MM.1S (cell line): ENCODE measurements around the gene RSRC2.

Source experiments
- DNase-seq: peaks from one replicate; pipeline ENCODE4 v3.0.0-alpha.2; 2015
- H2AFZ ChIP-seq: fragments of 300-600 bp; sonication (generic); 2 replicates; pipeline ENCODE4 v1.6.0; 2016; ENCODE audit warnings: antibody characterized with exemption, low read length
- H3F3A ChIP-seq: fragments of 300-600 bp; sonication (generic); 2 replicates; pipeline ENCODE4 v1.6.1; 2016; ENCODE audit warnings: mild to moderate bottlenecking, antibody characterized with exemption, low read length, moderate library complexity, mixed read lengths; ENCODE audit not compliant: insufficient read depth
- H3K27ac ChIP-seq: fragments of 300-600 bp; sonication (generic); 2 replicates; pipeline ENCODE4 v1.5.1; 2016; ENCODE audit warnings: mild to moderate bottlenecking, low read length
- H3K27me3 ChIP-seq: fragments of 300-600 bp; sonication (generic); replicated peaks from 2 replicates; pipeline ENCODE4 v1.6.0; 2016; ENCODE audit warnings: low read length; ENCODE audit not compliant: insufficient read depth
- H3K36me3 ChIP-seq: fragments of 300-600 bp; sonication (generic); replicated peaks from 2 replicates; pipeline ENCODE4 v1.6.1; 2016; ENCODE audit warnings: mild to moderate bottlenecking, low read length, mixed read lengths; ENCODE audit not compliant: insufficient read depth
- H3K4me1 ChIP-seq: fragments of 300-600 bp; sonication (generic); 2 replicates; pipeline ENCODE4 v1.6.1; 2016; ENCODE audit warnings: low read length, mixed read lengths
- H3K4me2 ChIP-seq: fragments of 300-600 bp; sonication (generic); 2 replicates; pipeline ENCODE4 v1.6.0; 2016; ENCODE audit warnings: low read depth, low read length
- H3K4me3 ChIP-seq: fragments of 300-600 bp; sonication (generic); 2 replicates; pipeline ENCODE4 v1.5.1; 2016; ENCODE audit warnings: low read length, mixed read lengths
- H3K79me2 ChIP-seq: fragments of 300-600 bp; sonication (generic); 2 replicates; pipeline ENCODE4 v1.6.1; 2016; ENCODE audit warnings: mixed run types, low read length, mixed read lengths
- H3K9ac ChIP-seq: fragments of 300-600 bp; sonication (generic); 2 replicates; pipeline ENCODE4 v1.6.1; 2016; ENCODE audit warnings: low read length, mixed read lengths
- H3K9me2 ChIP-seq: fragments of 300-600 bp; sonication (generic); replicated peaks from 2 replicates; pipeline ENCODE4 v1.6.1; 2016; ENCODE audit warnings: mild to moderate bottlenecking, low read length, mixed read lengths; ENCODE audit not compliant: insufficient read depth
- H3K9me3 ChIP-seq: fragments of 300-600 bp; sonication (generic); replicated peaks from 2 replicates; pipeline ENCODE4 v1.6.1; 2016; ENCODE audit warnings: mild to moderate bottlenecking, low read length, mixed read lengths; ENCODE audit not compliant: insufficient read depth
- H4K20me1 ChIP-seq: fragments of 300-600 bp; sonication (generic); 2 replicates; pipeline ENCODE4 v1.6.1; 2016; ENCODE audit warnings: mild to moderate bottlenecking, low read length, moderate library complexity, mixed read lengths; ENCODE audit not compliant: insufficient read depth
- EZH2 ChIP-seq: fragments of 300-600 bp; sonication (generic); optimal IDR thresholded peaks from 2 replicates; pipeline ENCODE3; 2017; ENCODE audit warnings: low read depth, mild to moderate bottlenecking, antibody characterized with exemption, low read length, mixed read lengths
- EZH2phosphoT487 ChIP-seq: fragments of 300-600 bp; sonication (generic); IDR thresholded peaks from 2 replicates; pipeline ENCODE4 v1.6.1; 2018; ENCODE audit warnings: antibody characterized with exemption, low read length
- TF ChIP-seq, protein P1 (sequence below): fragments of 300-600 bp; sonication (generic); IDR thresholded peaks from 2 replicates; pipeline ENCODE4 v1.5.1; 2016; ENCODE audit warnings: antibody characterized with exemption, low read length, mixed read lengths

The RSRC2 gene

DNA sequence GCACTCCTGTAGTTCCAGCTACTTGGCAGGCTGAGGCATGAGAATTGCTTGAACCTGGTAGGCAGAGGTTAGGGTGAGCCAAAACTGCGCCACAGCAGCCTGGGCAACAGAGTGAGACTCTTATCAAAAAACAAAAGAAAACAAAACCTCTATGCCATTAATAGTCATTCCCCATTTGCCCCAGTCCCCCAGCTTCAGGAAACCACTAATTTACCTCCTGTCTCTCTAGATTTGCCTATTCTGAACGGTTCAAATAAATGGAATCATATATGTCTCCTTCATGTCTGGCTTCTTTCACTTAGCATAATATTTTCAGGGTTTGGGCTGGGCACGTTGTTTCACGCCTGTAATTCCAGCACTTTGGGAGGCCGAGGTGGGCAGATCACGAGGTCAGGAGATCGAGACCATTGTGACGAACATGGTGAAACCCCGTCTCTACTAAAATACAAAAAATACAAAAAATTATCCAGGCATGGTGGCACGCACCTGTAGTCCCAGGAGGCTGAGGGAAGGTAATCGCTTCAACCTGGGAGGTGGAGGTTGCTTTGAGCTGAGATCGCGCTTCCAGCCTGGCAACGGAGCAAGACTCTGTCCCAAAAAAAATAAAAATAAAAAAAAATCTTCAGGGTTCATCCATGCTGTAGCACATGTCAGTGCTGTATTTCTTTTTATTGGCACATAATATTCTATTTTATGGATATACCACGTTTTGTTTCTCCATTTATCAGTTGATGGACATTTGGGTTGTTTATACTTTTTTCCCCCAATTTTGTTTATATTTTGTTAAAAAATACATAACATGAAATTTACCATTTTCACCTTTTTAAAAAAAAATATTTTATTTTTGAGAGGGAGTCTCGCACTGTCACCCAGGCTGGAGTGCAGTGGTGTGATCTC lies 32.3 kb upstream of the RSRC2 start:
- TF ChIP-seq EZH2 (no peak), EZH2phosphoT487 (no peak)
- TF ChIP-seq, protein P1, sequence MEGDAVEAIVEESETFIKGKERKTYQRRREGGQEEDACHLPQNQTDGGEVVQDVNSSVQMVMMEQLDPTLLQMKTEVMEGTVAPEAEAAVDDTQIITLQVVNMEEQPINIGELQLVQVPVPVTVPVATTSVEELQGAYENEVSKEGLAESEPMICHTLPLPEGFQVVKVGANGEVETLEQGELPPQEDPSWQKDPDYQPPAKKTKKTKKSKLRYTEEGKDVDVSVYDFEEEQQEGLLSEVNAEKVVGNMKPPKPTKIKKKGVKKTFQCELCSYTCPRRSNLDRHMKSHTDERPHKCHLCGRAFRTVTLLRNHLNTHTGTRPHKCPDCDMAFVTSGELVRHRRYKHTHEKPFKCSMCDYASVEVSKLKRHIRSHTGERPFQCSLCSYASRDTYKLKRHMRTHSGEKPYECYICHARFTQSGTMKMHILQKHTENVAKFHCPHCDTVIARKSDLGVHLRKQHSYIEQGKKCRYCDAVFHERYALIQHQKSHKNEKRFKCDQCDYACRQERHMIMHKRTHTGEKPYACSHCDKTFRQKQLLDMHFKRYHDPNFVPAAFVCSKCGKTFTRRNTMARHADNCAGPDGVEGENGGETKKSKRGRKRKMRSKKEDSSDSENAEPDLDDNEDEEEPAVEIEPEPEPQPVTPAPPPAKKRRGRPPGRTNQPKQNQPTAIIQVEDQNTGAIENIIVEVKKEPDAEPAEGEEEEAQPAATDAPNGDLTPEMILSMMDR, result no peak
- no peak overlapping the region for H3K9ac ChIP-seq
- no peak overlapping the region for H2AFZ ChIP-seq
- H3K4me1 ChIP-seq, result no peaks in the 10 kb centered on the region
- no peaks in the 10 kb centered on the region for H3K27me3 ChIP-seq
- H3K79me2 ChIP-seq, result no peaks in the 10 kb centered on the region
- no peak overlapping the region for H3K4me2 ChIP-seq
- no peaks in the 10 kb centered on the region for H3K36me3 ChIP-seq
- no peaks in the 10 kb centered on the region for H4K20me1 ChIP-seq
- no peaks in the 10 kb centered on the region for H3K9me3 ChIP-seq
- no peak for DNase-seq
- no peaks in the 10 kb centered on the region for H3K9me2 ChIP-seq
- no peaks in the 10 kb centered on the region for H3F3A ChIP-seq
- no peak overlapping the region for H3K4me3 ChIP-seq
- H3K27ac ChIP-seq, result no peak overlapping the region

DNA sequence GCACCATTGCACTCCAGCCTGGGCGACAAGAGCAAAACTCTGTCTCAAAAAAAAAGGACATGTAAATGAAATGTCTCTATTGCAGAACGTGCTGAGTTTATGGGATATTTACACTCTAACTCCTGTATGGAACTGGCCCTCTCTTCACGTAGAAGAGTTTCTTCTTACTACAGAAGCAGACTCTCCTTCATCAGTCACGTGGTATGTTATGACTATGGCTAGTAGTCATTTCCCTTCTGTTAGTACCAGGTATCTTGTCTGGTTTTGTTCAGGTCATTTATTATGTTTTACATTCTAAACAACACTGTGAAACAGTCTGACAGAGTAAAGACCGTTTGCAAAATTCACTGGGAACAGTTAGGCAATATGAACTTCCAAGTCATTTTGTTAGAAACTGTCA lies 20.6 kb upstream of the RSRC2 start:
- H3K36me3 ChIP-seq, result no peaks in the 10 kb centered on the region; the same call in 1 of the 2 replicates
- no peak for DNase-seq
- H3K27ac ChIP-seq, result no peak overlapping the region
- no peaks in the 10 kb centered on the region for H4K20me1 ChIP-seq
- H3K4me3 ChIP-seq, result no peak overlapping the region
- no peaks in the 10 kb centered on the region for H3K9me2 ChIP-seq
- 0 out of 2 replicates have a peak, but pooled peaks cover 8% of the 10 kb centered on the region for H3K4me1 ChIP-seq
- H3F3A ChIP-seq, result no peaks in the 10 kb centered on the region
- no peak for TF ChIP-seq EZH2
- TF ChIP-seq EZH2phosphoT487, result no peak
- TF ChIP-seq, protein P1, result no peak
- no peak overlapping the region for H2AFZ ChIP-seq
- H3K9me3 ChIP-seq, result no peaks in the 10 kb centered on the region
- no peaks in the 10 kb centered on the region for H3K79me2 ChIP-seq
- H3K4me2 ChIP-seq, result no peak overlapping the region
- H3K27me3 ChIP-seq, result no peaks in the 10 kb centered on the region
- no peak overlapping the region for H3K9ac ChIP-seq

DNA sequence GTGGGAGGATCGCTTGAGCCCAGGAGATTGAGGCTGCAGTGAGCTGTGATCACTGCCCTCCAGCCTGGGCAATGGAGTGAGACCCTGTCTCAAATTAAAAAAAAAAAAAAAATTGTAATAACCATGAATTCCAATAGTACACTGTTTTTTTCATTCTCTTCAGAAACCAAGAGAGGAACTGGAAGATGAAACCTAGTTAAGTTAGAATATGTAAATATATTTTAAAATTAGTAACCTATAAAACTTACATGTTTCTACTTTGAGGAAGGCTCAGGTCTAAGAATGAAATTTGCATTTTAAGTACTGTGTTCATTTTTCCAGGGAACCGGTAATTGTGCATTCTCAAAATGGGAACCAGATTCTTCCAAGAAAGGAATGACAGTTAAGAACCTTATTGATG lies 19.1 kb upstream of the RSRC2 start:
- Histone ChIP-seq H3K27me3 (no peaks in the 10 kb centered on the region), H3K9me3 (no peaks in the 10 kb centered on the region), H4K20me1 (no peaks in the 10 kb centered on the region), H3K36me3 (no peaks in the 10 kb centered on the region; the same call in 1 of the 2 replicates), H3K4me2 (peak overlapping the region; percentile 21; the same call in 1 of the 2 replicates), H3K4me3 (no peak overlapping the region), H3K79me2 (no peaks in the 10 kb centered on the region), H2AFZ (no peak overlapping the region), H3K4me1 (0 out of 2 replicates have a peak, but pooled peaks cover 8% of the 10 kb centered on the region), H3K9me2 (no peaks in the 10 kb centered on the region), H3K27ac (peak overlapping the region; percentile 34; the same call in 1 of the 2 replicates), H3K9ac (no peak overlapping the region), H3F3A (no peaks in the 10 kb centered on the region)
- no peak for DNase-seq
- TF ChIP-seq EZH2phosphoT487 (no peak), EZH2 (no peak)
- TF ChIP-seq, protein P1, result no peak
